ENCODE results near the gene C16orf74. TPM values are rescaled to one million over a fixed set of nuclear protein-coding genes. Genes with fewer than 3 reads are reported as not detected.

The C16orf74 gene
- total RNA-seq, 1 donor from 2014 or later: 3.1 TPM

- peaks cover 7% of the 10 kb centered on the region for H3K36me3 Mint-ChIP-seq
- peak overlapping the region; percentile 54 for H3K4me3 Mint-ChIP-seq
- H3K27ac Mint-ChIP-seq: peak overlapping the region; percentile 50
- H3K9me3 Mint-ChIP-seq: no peaks in the 10 kb centered on the region
- peaks cover 4% of the 10 kb centered on the region for H3K27me3 Mint-ChIP-seq
- TF ChIP-seq, protein P1, sequence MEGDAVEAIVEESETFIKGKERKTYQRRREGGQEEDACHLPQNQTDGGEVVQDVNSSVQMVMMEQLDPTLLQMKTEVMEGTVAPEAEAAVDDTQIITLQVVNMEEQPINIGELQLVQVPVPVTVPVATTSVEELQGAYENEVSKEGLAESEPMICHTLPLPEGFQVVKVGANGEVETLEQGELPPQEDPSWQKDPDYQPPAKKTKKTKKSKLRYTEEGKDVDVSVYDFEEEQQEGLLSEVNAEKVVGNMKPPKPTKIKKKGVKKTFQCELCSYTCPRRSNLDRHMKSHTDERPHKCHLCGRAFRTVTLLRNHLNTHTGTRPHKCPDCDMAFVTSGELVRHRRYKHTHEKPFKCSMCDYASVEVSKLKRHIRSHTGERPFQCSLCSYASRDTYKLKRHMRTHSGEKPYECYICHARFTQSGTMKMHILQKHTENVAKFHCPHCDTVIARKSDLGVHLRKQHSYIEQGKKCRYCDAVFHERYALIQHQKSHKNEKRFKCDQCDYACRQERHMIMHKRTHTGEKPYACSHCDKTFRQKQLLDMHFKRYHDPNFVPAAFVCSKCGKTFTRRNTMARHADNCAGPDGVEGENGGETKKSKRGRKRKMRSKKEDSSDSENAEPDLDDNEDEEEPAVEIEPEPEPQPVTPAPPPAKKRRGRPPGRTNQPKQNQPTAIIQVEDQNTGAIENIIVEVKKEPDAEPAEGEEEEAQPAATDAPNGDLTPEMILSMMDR (conservative IDR thresholded peaks at IDR 0.05): no peak
- H3K4me1 Mint-ChIP-seq (ENCODE audit: unreplicated experiment): peaks cover 20% of the 10 kb centered on the region
- no peak for DNase-seq (ENCODE audit: extremely low spot score, unreplicated experiment)
Observed at GRCh38 chr16:85689950-85690320, 61.0 kb downstream of the C16orf74 start.

GRCh38 chr16:85689285-85689949, 61.5 kb downstream of the C16orf74 start:
- no peak for DNase-seq (ENCODE audit: extremely low spot score, unreplicated experiment)
- H3K4me3 Mint-ChIP-seq: peak overlapping the region; percentile 75
- no peaks in the 10 kb centered on the region for H3K9me3 Mint-ChIP-seq
- peaks cover 20% of the 10 kb centered on the region for H3K4me1 Mint-ChIP-seq (ENCODE audit: unreplicated experiment)
- H3K27ac Mint-ChIP-seq: no peak overlapping the region
- TF ChIP-seq, protein P1 (conservative IDR thresholded peaks at IDR 0.05): no peak
- peaks cover 4% of the 10 kb centered on the region for H3K27me3 Mint-ChIP-seq
- peaks cover 7% of the 10 kb centered on the region for H3K36me3 Mint-ChIP-seq

- Mint-ChIP-seq H3K4me3 (peak within 1 kb of the TSS; percentile 85), H3K27ac (no peak within 1 kb of the TSS), H3K27me3 (peaks cover 4% of the 10 kb centered on the region), H3K36me3 (peaks cover 7% of the 10 kb centered on the region), H3K9me3 (no peaks in the 10 kb centered on the region), H3K4me1 (ENCODE audit: unreplicated experiment) (peaks cover 20% of the 10 kb centered on the region)
- DNase-seq (ENCODE audit: extremely low spot score, unreplicated experiment): peak; percentile 94
- TF ChIP-seq, protein P1 (conservative IDR thresholded peaks at IDR 0.05): no peak
Observed at GRCh38 chr16:85688586-85689284, 62.2 kb downstream of the C16orf74 start, which contains the start of gene GINS2. GINS2 (minus strand) TSS chr16:85688954; CDS start chr16:85688898, 56 bp downstream.

- Mint-ChIP-seq H3K27ac (no peak overlapping the region), H3K27me3 (peaks cover 4% of the 10 kb centered on the region), H3K36me3 (peaks cover 10% of the 10 kb centered on the region), H3K4me1 (ENCODE audit: unreplicated experiment) (peaks cover 29% of the 10 kb centered on the region), H3K4me3 (peak overlapping the region; percentile 85), H3K9me3 (no peaks in the 10 kb centered on the region)
- TF ChIP-seq, protein P1 (conservative IDR thresholded peaks at IDR 0.05): no peak
- no peak for DNase-seq (ENCODE audit: extremely low spot score, unreplicated experiment)
Observed at GRCh38 chr16:85687651-85688471, 63.0 kb downstream of the C16orf74 start.

- Mint-ChIP-seq H3K4me3 (peak overlapping the region; percentile 85), H3K9me3 (no peaks in the 10 kb centered on the region), H3K27ac (no peak overlapping the region), H3K36me3 (peaks cover 11% of the 10 kb centered on the region), H3K4me1 (ENCODE audit: unreplicated experiment) (peaks cover 29% of the 10 kb centered on the region), H3K27me3 (peaks cover 4% of the 10 kb centered on the region)
- TF ChIP-seq, protein P1 (conservative IDR thresholded peaks at IDR 0.05): no peak
- no peak for DNase-seq (ENCODE audit: extremely low spot score, unreplicated experiment)
Observed at GRCh38 chr16:85686912-85687591, 63.8 kb downstream of the C16orf74 start.
